Measurements from ENCODE around the gene POLA2.
A peak's percentile ranks its signal among the peaks of the same experiment; 100 is the strongest.
"Not testable (repeated sequence)": the region's sequence is repeated elsewhere in the genome, so short reads cannot be mapped to it uniquely, and the experiment has no call there.

POLA2 gene

GRCh38 chr11:65321828-65322485 lies 60.2 kb downstream of the POLA2 start:
- TF ChIP-seq, protein P1, sequence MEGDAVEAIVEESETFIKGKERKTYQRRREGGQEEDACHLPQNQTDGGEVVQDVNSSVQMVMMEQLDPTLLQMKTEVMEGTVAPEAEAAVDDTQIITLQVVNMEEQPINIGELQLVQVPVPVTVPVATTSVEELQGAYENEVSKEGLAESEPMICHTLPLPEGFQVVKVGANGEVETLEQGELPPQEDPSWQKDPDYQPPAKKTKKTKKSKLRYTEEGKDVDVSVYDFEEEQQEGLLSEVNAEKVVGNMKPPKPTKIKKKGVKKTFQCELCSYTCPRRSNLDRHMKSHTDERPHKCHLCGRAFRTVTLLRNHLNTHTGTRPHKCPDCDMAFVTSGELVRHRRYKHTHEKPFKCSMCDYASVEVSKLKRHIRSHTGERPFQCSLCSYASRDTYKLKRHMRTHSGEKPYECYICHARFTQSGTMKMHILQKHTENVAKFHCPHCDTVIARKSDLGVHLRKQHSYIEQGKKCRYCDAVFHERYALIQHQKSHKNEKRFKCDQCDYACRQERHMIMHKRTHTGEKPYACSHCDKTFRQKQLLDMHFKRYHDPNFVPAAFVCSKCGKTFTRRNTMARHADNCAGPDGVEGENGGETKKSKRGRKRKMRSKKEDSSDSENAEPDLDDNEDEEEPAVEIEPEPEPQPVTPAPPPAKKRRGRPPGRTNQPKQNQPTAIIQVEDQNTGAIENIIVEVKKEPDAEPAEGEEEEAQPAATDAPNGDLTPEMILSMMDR (IDR thresholded peaks at IDR 0.05; ENCODE audit: borderline replicate concordance, insufficient read depth, low read depth, low read length): no peak
- H3K4me3 ChIP-seq (ENCODE audit: low read depth, low read length): no peak overlapping the region

GRCh38 chr11:65323813-65324212 lies 62.1 kb downstream of the POLA2 start:
- H3K4me3 ChIP-seq (ENCODE audit: low read depth, low read length): no peak overlapping the region
- TF ChIP-seq, protein P1 (IDR thresholded peaks at IDR 0.05; ENCODE audit: borderline replicate concordance, insufficient read depth, low read depth, low read length): no peak

DNA sequence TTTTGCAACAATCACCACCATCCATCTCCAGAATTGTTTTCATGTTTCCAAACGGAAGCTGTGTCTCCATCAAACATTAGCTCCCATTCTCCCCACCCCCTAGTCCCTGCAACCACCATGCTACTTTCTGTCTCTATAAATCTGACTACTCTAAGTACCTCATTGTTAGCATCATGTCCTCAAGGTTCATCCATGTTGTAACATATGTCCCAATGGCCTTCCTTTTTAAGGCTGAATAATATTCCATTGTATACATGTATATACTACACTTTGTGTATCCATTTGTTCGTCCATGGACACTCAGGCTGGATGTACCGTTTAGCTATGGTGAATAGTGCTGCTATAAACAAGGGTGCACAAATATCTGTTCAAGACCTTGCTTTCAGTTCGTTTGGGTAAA lies 63.7 kb downstream of the POLA2 start:
- no peak overlapping the region for H3K4me3 ChIP-seq (ENCODE audit: low read depth, low read length)
- TF ChIP-seq, protein P1 (IDR thresholded peaks at IDR 0.05; ENCODE audit: borderline replicate concordance, insufficient read depth, low read depth, low read length): no peak

DNA sequence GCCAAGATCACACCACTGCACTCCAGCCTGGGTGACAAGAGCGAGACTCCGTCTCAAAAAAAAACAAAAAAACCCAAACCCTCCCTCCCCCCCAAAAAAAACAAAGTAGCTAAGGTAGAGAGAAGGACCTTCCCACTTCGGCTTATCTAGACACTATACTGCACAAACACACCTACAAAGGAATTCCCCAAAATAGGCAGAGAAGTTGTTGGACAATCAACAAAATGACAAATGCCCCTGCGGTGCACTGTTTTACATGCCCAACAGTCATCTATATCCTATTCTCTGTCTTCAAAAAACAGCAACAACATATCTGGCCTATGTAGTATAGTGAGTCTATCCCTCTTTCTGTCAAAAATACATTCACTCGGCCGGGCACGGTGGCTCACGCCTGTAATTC lies 65.3 kb downstream of the POLA2 start:
- TF ChIP-seq, protein P1 (IDR thresholded peaks at IDR 0.05; ENCODE audit: borderline replicate concordance, insufficient read depth, low read depth, low read length): no peak
- no peak overlapping the region for H3K4me3 ChIP-seq (ENCODE audit: low read depth, low read length)

GRCh38 chr11:65329478-65329877 lies 67.7 kb downstream of the POLA2 start:
- no peak overlapping the region for H3K4me3 ChIP-seq (ENCODE audit: low read depth, low read length)
- TF ChIP-seq, protein P1 (IDR thresholded peaks at IDR 0.05; ENCODE audit: borderline replicate concordance, insufficient read depth, low read depth, low read length): no peak

GRCh38 chr11:65329944-65330403 lies 68.2 kb downstream of the POLA2 start:
- H3K4me3 ChIP-seq (ENCODE audit: low read depth, low read length): no peak overlapping the region
- TF ChIP-seq, protein P1 (IDR thresholded peaks at IDR 0.05; ENCODE audit: borderline replicate concordance, insufficient read depth, low read depth, low read length): peak; percentile 59; the same call in 1 of the 2 replicates

DNA sequence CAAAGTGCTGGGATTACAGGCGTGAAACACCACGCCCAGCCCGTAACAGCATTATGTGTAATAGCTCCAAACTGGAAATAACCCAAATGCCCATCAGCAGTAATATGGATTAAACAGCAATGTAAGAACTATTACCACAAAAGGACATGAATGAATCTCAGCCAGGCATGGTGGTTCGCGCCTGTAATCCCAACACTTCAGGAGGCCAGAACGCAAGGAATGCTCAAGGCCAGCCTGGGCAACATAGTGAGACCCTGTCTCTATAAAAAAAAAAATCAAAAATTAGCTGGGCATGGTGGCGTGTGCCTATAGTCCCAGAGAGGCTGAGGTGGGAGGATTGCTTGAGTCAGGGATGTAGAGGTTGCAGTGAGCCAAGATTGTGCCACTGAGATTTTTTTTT lies 68.8 kb downstream of the POLA2 start:
- TF ChIP-seq, protein P1 (IDR thresholded peaks at IDR 0.05; ENCODE audit: borderline replicate concordance, insufficient read depth, low read depth, low read length): no peak
- no peak overlapping the region for H3K4me3 ChIP-seq (ENCODE audit: low read depth, low read length)

GRCh38 chr11:65332591-65332990 lies 70.8 kb downstream of the POLA2 start:
- not testable (repeated sequence) for H3K4me3 ChIP-seq (ENCODE audit: low read depth, low read length)
